B cell (primary cell): ENCODE data around the gene IAH1. TPM values are rescaled to one million over a fixed set of nuclear protein-coding genes. Genes with fewer than 3 reads are reported as not detected.
A peak's percentile ranks its signal among the peaks of the same experiment; 100 is the strongest.

ENCODE experiments used
- ATAC-seq: fragments of 200-7000 bp; cut with Tn5 transposase; one replicate; pipeline ENCODE4 v1.10.0; 2021; ENCODE audit warnings: low read depth, mild to moderate bottlenecking, moderate number of reproducible peaks, moderate library complexity
- CTCF ChIA-PET: fragments of 350-600 bp; sonication (Branson Sonifier 250); formaldehyde crosslinking; loops from one replicate; lab custom pipeline; 2021; ENCODE audit warnings: antibody characterized with exemption, inconsistent platforms; lab: Charles Lee
- POLR2A ChIA-PET: fragments of 350-600 bp; sonication (Branson Sonifier 250); formaldehyde crosslinking; loops from one replicate; lab custom pipeline; 2021; ENCODE audit warnings: antibody characterized with exemption; lab: Charles Lee
- DNase-seq: peaks from one replicate; pipeline ENCODE4 v3.0.0; 2013
- H2AFZ ChIP-seq: 2 replicates; pipeline ENCODE4 v1.6.1; 2012; ENCODE audit warnings: mild to moderate bottlenecking, low read depth, low read length; ENCODE audit not compliant: insufficient read depth, poor library complexity, severe bottlenecking
- H3K27ac ChIP-seq, 2 donors: 1 replicate in 1 of 2; 2 replicates in 1 of 2; pipeline ENCODE4 v1.5.1; 2012 to 2013; ENCODE audit warnings: low read length in 2 of 2, mild to moderate bottlenecking in 2 of 2, moderate library complexity in 1 of 2
- H3K27me3 ChIP-seq, 4 experiments: fragments of 200-600 bp in 1 of 4; sonication (generic) in 1 of 4; replicated peaks in 1 of 4; 1 replicate in 2 of 4; 2 replicates in 2 of 4; pipeline versions ENCODE4 v1.6.1 to v1.7.0; 2013 to 2016; ENCODE audit warnings: low read length in 3 of 4, mild to moderate bottlenecking in 2 of 4, mixed read lengths in 1 of 4, moderate library complexity in 1 of 4; ENCODE audit not compliant: insufficient read depth in 4 of 4, control insufficient read depth in 3 of 4; ENCODE audit errors: control extremely low read depth in 1 of 4
- H3K36me3 ChIP-seq, 2 experiments: replicated peaks in 1 of 2; 1 replicate in 1 of 2; 2 replicates in 1 of 2; pipeline versions ENCODE4 v1.6.1 to v1.7.1; 2013; ENCODE audit warnings: low read length in 1 of 2; ENCODE audit not compliant: insufficient read depth in 2 of 2, control insufficient read depth in 1 of 2; ENCODE audit errors: control extremely low read depth in 1 of 2, extremely low read depth in 1 of 2
- H3K4me1 ChIP-seq, 2 donors: fragments of 200-600 bp in 1 of 2; sonication (generic) in 1 of 2; 1 replicate in 1 of 2; 2 replicates in 1 of 2; pipeline versions ENCODE4 v1.5.1 to v1.6.1; 2013 to 2017; ENCODE audit warnings: low read length in 2 of 2; ENCODE audit not compliant: control insufficient read depth in 2 of 2, insufficient read depth in 2 of 2
- H3K4me2 ChIP-seq: replicated peaks from 2 replicates; pipeline ENCODE3; 2012; ENCODE audit warnings: mild to moderate bottlenecking, low read depth, low read length; ENCODE audit not compliant: poor library complexity, severe bottlenecking
- H3K4me3 ChIP-seq, 5 experiments: fragments of 200-600 bp in 1 of 5; sonication (generic) in 1 of 5; 1 replicate in 3 of 5; 2 replicates in 2 of 5; pipeline versions ENCODE4 v1.5.1 to v1.7.0; 2011 to 2016; ENCODE audit warnings: low read length in 4 of 5, mild to moderate bottlenecking in 4 of 5, low read depth in 2 of 5, control low read depth in 1 of 5, moderate library complexity in 1 of 5; ENCODE audit not compliant: insufficient read depth in 1 of 5; ENCODE audit errors: control extremely low read depth in 1 of 5, extremely low read depth in 1 of 5
- H3K79me2 ChIP-seq: fragments of 200-600 bp; sonication (generic); one replicate; pipeline ENCODE4 v1.6.0; 2016; ENCODE audit warnings: low read length; ENCODE audit not compliant: control insufficient read depth, insufficient read depth
- H3K9ac ChIP-seq: fragments of 200-600 bp; sonication (generic); 2 replicates; pipeline ENCODE4 v1.6.1; 2017; ENCODE audit warnings: mild to moderate bottlenecking, low read length, moderate library complexity
- H3K9me3 ChIP-seq, 3 donors: one replicate each; pipeline versions ENCODE4 v1.6.1 to v1.7.1; 2013; ENCODE audit warnings: low read length in 2 of 3; ENCODE audit not compliant: control insufficient read depth in 2 of 3, insufficient read depth in 1 of 3; ENCODE audit errors: control extremely low read depth in 1 of 3
- H4K20me1 ChIP-seq: 2 replicates; pipeline ENCODE4 v1.6.0; 2012; ENCODE audit warnings: mild to moderate bottlenecking, low read length; ENCODE audit not compliant: insufficient read depth, control insufficient read depth, poor library complexity, severe bottlenecking
- H3K27ac Mint-ChIP-seq: one replicate; pipeline ENCODE4 v1.8.0; 2021; ENCODE audit warnings: mixed read lengths
- H3K27me3 Mint-ChIP-seq: one replicate; pipeline ENCODE4 v1.8.0; 2021; ENCODE audit warnings: mixed read lengths
- H3K4me1 Mint-ChIP-seq: one replicate; pipeline ENCODE4 v1.8.0; 2021; ENCODE audit warnings: mixed read lengths
- H3K4me3 Mint-ChIP-seq: one replicate; pipeline ENCODE4 v1.8.0; 2021; ENCODE audit warnings: mixed read lengths
- H3K9me3 Mint-ChIP-seq: one replicate; pipeline ENCODE4 v1.8.0; 2022; ENCODE audit warnings: mixed read lengths; ENCODE audit not compliant: insufficient read depth
- EZH2 ChIP-seq: IDR thresholded peaks from 2 replicates; pipeline ENCODE4 v1.6.1; 2012; ENCODE audit warnings: borderline replicate concordance, low read depth, mild to moderate bottlenecking, moderate library complexity, low read length; ENCODE audit not compliant: insufficient read depth, poor library complexity, severe bottlenecking
- WGBS: methylation state at CpG from one replicate; pipeline ENCODE4 v1.1.5; 2013; ENCODE audit warnings: missing lambda C conversion rate; ENCODE audit not compliant: insufficient coverage; 5-methylcytosine and 5-hydroxymethylcytosine counted together
- intact Hi-C: fragments of 100-400 bp; cut with micrococcal nuclease; formaldehyde crosslinking; loops from one replicate; pipeline ENCODE4 v1.10.0; 2022
- polyA plus RNA-seq: library from polyadenylated mRNA; depleted of rRNA; stranded (reverse); fragments of >200 nt; gene quantifications from 2 replicates; pipeline ENCODE4 v1.2.3, GENCODE V29; 2012
- total RNA-seq, 2 donors: library from RNA; stranded (reverse); fragments of 120-200 nt in 1 of 2; gene quantifications; 1 replicate in 1 of 2; 2 replicates in 1 of 2; pipeline versions ENCODE4 v1.2.3 to v1.2.4, GENCODE V29; 2013 to 2022
- TF ChIP-seq, protein P1 (sequence below): fragments of 200-600 bp; IDR thresholded peaks from one replicate; pipeline ENCODE4 v1.8.0; 2022; ENCODE audit warnings: antibody characterized with exemption, mild to moderate bottlenecking

IAH1 gene
- total and polyA plus RNA-seq, 2 donors (not counting 1 experiment from before 2014, with no cell fraction given): 33.3 to 54.8 TPM

DNA sequence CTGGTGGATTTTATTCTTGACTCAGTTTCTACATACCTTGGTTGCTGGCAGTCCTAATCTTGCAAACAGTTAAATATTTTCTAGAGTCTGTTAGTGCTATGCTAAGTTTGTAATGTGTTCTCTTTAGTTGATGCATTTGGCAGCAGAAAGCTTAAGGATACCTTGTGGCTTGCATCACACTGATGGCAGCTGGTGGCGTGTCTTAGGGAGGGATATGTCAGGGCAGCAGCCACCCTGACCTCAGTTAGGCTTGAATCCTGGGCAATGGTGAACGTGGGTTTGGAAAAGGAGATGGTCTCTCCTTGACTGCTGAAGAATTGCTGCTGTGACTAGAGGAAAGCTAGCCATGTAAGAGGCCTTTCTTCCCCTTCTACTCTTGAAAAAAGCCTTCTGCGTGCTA is 4.2 kb downstream of the IAH1 start:
- Histone ChIP-seq H3K9me3 (peaks cover 0 to 3% (median 0%) of the 10 kb centered on the region in 3 donors), H3K4me2 (no peak overlapping the region), H2AFZ (no peak overlapping the region), H3K79me2 (peaks cover 40% of the 10 kb centered on the region), H4K20me1 (peaks cover 21% of the 10 kb centered on the region), H3K36me3 (peaks cover 0 to 35% of the 10 kb centered on the region in 2 experiments), H3K27ac (no peak overlapping the region), H3K27me3 (no peaks in the 10 kb centered on the region), H3K9ac (no peak overlapping the region), H3K4me1 (peaks cover 16 to 24% of the 10 kb centered on the region in 2 donors), H3K4me3 (no peak overlapping the region)
- WGBS: 70% methylated on average over 1 of the region's 3 CpGs
- Mint-ChIP-seq H3K4me3 (no peak overlapping the region), H3K4me1 (peaks cover 31% of the 10 kb centered on the region), H3K27ac (peak overlapping the region; percentile 7), H3K9me3 (no peaks in the 10 kb centered on the region), H3K27me3 (no peaks in the 10 kb centered on the region)
- no peak for ATAC-seq
- intact Hi-C loops: no loop called here
- CTCF ChIA-PET: no interaction called here
- TF ChIP-seq EZH2: no peak
- TF ChIP-seq, protein P1, sequence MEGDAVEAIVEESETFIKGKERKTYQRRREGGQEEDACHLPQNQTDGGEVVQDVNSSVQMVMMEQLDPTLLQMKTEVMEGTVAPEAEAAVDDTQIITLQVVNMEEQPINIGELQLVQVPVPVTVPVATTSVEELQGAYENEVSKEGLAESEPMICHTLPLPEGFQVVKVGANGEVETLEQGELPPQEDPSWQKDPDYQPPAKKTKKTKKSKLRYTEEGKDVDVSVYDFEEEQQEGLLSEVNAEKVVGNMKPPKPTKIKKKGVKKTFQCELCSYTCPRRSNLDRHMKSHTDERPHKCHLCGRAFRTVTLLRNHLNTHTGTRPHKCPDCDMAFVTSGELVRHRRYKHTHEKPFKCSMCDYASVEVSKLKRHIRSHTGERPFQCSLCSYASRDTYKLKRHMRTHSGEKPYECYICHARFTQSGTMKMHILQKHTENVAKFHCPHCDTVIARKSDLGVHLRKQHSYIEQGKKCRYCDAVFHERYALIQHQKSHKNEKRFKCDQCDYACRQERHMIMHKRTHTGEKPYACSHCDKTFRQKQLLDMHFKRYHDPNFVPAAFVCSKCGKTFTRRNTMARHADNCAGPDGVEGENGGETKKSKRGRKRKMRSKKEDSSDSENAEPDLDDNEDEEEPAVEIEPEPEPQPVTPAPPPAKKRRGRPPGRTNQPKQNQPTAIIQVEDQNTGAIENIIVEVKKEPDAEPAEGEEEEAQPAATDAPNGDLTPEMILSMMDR: no peak
- POLR2A ChIA-PET: no interaction called here
- no peak for DNase-seq

DNA sequence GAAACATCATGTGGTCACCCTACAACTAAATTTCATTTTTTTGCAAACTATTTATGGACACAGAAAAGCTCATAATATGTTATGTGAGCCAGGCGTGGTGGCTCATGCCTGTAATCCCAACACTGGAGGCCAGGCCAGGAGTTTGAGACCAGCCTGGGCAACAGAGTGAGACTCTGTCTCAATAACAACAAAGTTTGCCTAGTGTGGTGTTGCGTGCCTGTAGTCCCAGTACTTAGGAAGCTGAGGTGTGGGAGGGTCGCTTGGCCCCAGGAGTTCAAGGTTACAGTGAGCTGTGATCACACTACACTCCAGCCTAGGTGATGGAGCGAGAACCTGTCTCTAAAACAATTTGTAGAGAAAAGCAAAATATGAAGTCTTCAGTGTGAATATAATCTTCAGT is 5.8 kb downstream of the IAH1 start:
- Histone ChIP-seq H3K4me2 (no peak overlapping the region), H3K4me3 (no peak overlapping the region), H3K27ac (peak overlapping the region in 1 of 2 donors; percentile 18), H3K79me2 (peaks cover 32% of the 10 kb centered on the region), H4K20me1 (peaks cover 22% of the 10 kb centered on the region), H3K27me3 (no peaks in the 10 kb centered on the region), H3K9me3 (no peaks in the 10 kb centered on the region), H3K9ac (no peak overlapping the region), H3K36me3 (peaks cover 0 to 51% of the 10 kb centered on the region in 2 experiments), H3K4me1 (peaks cover 10 to 15% of the 10 kb centered on the region in 2 donors), H2AFZ (no peak overlapping the region)
- no peak for DNase-seq
- TF ChIP-seq, protein P1: no peak
- no peak for TF ChIP-seq EZH2
- Mint-ChIP-seq H3K27me3 (no peaks in the 10 kb centered on the region), H3K9me3 (no peaks in the 10 kb centered on the region), H3K27ac (no peak overlapping the region), H3K4me1 (peaks cover 27% of the 10 kb centered on the region), H3K4me3 (no peak overlapping the region)
- ChIA-PET POLR2A (no interaction called here), CTCF (no interaction called here)
- WGBS: 83% methylated on average over 1 of the region's 4 CpGs
- intact Hi-C loops: no loop called here
- no peak for ATAC-seq
